Neural cell (in vitro differentiated cells): ENCODE results near the gene CDH7. TPM values are rescaled to one million over a fixed set of nuclear protein-coding genes. Genes with fewer than 3 reads are reported as not detected.

Source experiments
- H2AFZ ChIP-seq: fragments of 200-600, 300-800 bp; sonication (generic), shearing (Covaris generic); 2 replicates; pipeline ENCODE4 v1.6.0; 2014; ENCODE audit warnings: low read depth, mild to moderate bottlenecking, antibody characterized with exemption, low read length, moderate library complexity
- H3F3A ChIP-seq: fragments of 200-600 bp; shearing (Covaris generic); 2 replicates; pipeline ENCODE4 v1.6.1; 2016; ENCODE audit warnings: mild to moderate bottlenecking, moderate library complexity, mixed read lengths, antibody characterized with exemption, low read length; ENCODE audit not compliant: insufficient read depth, poor library complexity, severe bottlenecking
- H3K27ac ChIP-seq: fragments of 200-600, 300-800 bp; sonication (generic), shearing (Covaris generic); 2 replicates; pipeline ENCODE4 v1.5.1; 2014; ENCODE audit warnings: mild to moderate bottlenecking, low read length, moderate library complexity
- H3K27me3 ChIP-seq: fragments of 300-800, 200-600 bp; sonication (generic), shearing (Covaris generic); 2 replicates; pipeline ENCODE4 v1.6.0; 2014; ENCODE audit warnings: mild to moderate bottlenecking, low read depth, low read length, moderate library complexity; ENCODE audit not compliant: insufficient read depth
- H3K36me3 ChIP-seq: fragments of 300-800, 200-600 bp; sonication (generic), shearing (Covaris generic); 2 replicates; pipeline ENCODE4 v1.5.1; 2014; ENCODE audit warnings: mild to moderate bottlenecking, antibody characterized with exemption, low read length, moderate library complexity; ENCODE audit not compliant: insufficient read depth
- H3K4me2 ChIP-seq: fragments of 300-800, 200-600 bp; sonication (generic), shearing (Covaris generic); 2 replicates; pipeline ENCODE4 v1.6.0; 2014; ENCODE audit warnings: mild to moderate bottlenecking, low read length
- H3K4me3 ChIP-seq: fragments of 300-800, 200-600 bp; sonication (generic), shearing (Covaris generic); 2 replicates; pipeline ENCODE4 v1.5.1; 2014; ENCODE audit warnings: mild to moderate bottlenecking, low read length, moderate library complexity
- H3K79me2 ChIP-seq: fragments of 200-600 bp; shearing (Covaris generic); replicated peaks from 2 replicates; pipeline ENCODE4 v1.6.0; 2014; ENCODE audit warnings: mild to moderate bottlenecking, low read length, moderate library complexity; ENCODE audit not compliant: insufficient read depth
- H3K9ac ChIP-seq: fragments of 300-800, 200-600 bp; sonication (generic), shearing (Covaris generic); 2 replicates; pipeline ENCODE4 v1.6.1; 2016; ENCODE audit warnings: mild to moderate bottlenecking, low read length, mixed read lengths
- H3K9me2 ChIP-seq: fragments of 200-600 bp; shearing (Covaris generic); 2 replicates; pipeline ENCODE4 v1.6.1; 2016; ENCODE audit warnings: mild to moderate bottlenecking, low read length, mixed read lengths; ENCODE audit not compliant: insufficient read depth
- H3K9me3 ChIP-seq: fragments of 200-600, 300-800 bp; sonication (generic), shearing (Covaris generic); 2 replicates; pipeline ENCODE4 v1.6.1; 2016; ENCODE audit warnings: mild to moderate bottlenecking, mixed run types, low read length, moderate library complexity, mixed read lengths
- H4K20me1 ChIP-seq: fragments of 200-600 bp; shearing (Covaris generic); 2 replicates; pipeline ENCODE4 v1.6.1; 2016; ENCODE audit warnings: mild to moderate bottlenecking, mixed run types; ENCODE audit not compliant: insufficient read depth
- CTCF ChIP-seq: fragments of 450-650 bp; IDR thresholded peaks from 2 replicates; pipeline ENCODE4 v1.5.1; 2014; ENCODE audit warnings: antibody characterized with exemption, mild to moderate bottlenecking, moderate library complexity; ENCODE audit not compliant: poor library complexity, severe bottlenecking
- EP300 ChIP-seq: fragments of 450-650 bp; conservative IDR thresholded peaks from 2 replicates; pipeline ENCODE4 v1.6.1; 2014; ENCODE audit warnings: antibody characterized with exemption, mild to moderate bottlenecking, moderate library complexity; ENCODE audit not compliant: poor library complexity, severe bottlenecking
- EZH2 ChIP-seq: fragments of 200-600, 300-800 bp; shearing (Covaris generic), sonication (generic); IDR thresholded peaks from 2 replicates; pipeline ENCODE4 v1.6.1; 2014; ENCODE audit warnings: antibody characterized with exemption, low read length, borderline replicate concordance, mild to moderate bottlenecking; ENCODE audit not compliant: insufficient read depth, poor library complexity, severe bottlenecking
- MXI1 ChIP-seq: fragments of 450-650 bp; conservative IDR thresholded peaks from 2 replicates; pipeline ENCODE4 v1.6.1; 2014; ENCODE audit warnings: antibody characterized with exemption, mild to moderate bottlenecking; ENCODE audit not compliant: poor library complexity, severe bottlenecking
- POLR2AphosphoS5 ChIP-seq: IDR thresholded peaks from 2 replicates; pipeline ENCODE4 v1.6.1; 2012
- RAD21 ChIP-seq: fragments of 450-650 bp; conservative IDR thresholded peaks from 2 replicates; pipeline ENCODE4 v1.6.1; 2014; ENCODE audit warnings: antibody characterized with exemption, mild to moderate bottlenecking, moderate library complexity
- SMC3 ChIP-seq: fragments of 450-650 bp; conservative IDR thresholded peaks from 2 replicates; pipeline ENCODE4 v1.6.1; 2014; ENCODE audit warnings: antibody characterized with exemption, mild to moderate bottlenecking, moderate library complexity; ENCODE audit not compliant: poor library complexity
- TAF1 ChIP-seq: IDR thresholded peaks from 2 replicates; pipeline ENCODE4 v1.6.1; 2012; ENCODE audit warnings: low read depth
- polyA plus RNA-seq: library from polyadenylated mRNA; depleted of rRNA; stranded (reverse); fragments of >200 nt; gene quantifications from 2 replicates; pipeline ENCODE4 v1.2.3, GENCODE V29; 2014
- TF ChIP-seq, protein P1 (sequence below): IDR thresholded peaks from 2 replicates; pipeline ENCODE4 v1.6.1; 2012; ENCODE audit warnings: borderline replicate concordance

Gene CDH7
- polyA plus RNA-seq, 1 donor from 2014 or later, result 7.4 TPM

DNA sequence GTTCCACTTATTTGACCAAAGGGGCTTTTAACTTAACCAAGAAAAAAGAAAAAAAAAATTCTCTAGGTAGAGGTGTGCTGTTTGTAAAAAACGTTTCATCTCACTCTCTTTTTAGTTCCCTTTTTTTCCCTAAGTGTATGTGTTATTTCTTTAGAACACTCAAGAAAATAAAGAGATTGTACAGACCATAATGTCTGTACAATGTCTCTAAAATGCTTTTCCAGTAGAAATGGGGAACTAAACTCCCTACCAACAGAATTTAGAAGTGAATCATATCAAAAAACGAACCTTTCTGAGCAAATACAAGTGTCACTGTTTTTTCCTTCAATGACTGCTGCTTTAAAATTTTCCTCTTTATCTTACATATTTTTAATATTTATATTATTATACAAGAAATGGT, 72.0 kb downstream of the CDH7 start:
- Histone ChIP-seq H3F3A (no peaks in the 10 kb centered on the region), H3K4me2 (no peak overlapping the region), H3K36me3 (no peaks in the 10 kb centered on the region), H3K79me2 (no peaks in the 10 kb centered on the region), H4K20me1 (no peaks in the 10 kb centered on the region), H2AFZ (no peak overlapping the region), H3K4me3 (no peak overlapping the region), H3K27me3 (no peaks in the 10 kb centered on the region), H3K27ac (no peak overlapping the region), H3K9me2 (no peaks in the 10 kb centered on the region), H3K9ac (no peak overlapping the region), H3K9me3 (no peaks in the 10 kb centered on the region)
- no peak for TF ChIP-seq POLR2AphosphoS5
- TF ChIP-seq RAD21, result no peak
- TF ChIP-seq TAF1, result no peak
- no peak for TF ChIP-seq CTCF
- no peak for TF ChIP-seq EZH2
- no peak for TF ChIP-seq SMC3
- TF ChIP-seq, protein P1, sequence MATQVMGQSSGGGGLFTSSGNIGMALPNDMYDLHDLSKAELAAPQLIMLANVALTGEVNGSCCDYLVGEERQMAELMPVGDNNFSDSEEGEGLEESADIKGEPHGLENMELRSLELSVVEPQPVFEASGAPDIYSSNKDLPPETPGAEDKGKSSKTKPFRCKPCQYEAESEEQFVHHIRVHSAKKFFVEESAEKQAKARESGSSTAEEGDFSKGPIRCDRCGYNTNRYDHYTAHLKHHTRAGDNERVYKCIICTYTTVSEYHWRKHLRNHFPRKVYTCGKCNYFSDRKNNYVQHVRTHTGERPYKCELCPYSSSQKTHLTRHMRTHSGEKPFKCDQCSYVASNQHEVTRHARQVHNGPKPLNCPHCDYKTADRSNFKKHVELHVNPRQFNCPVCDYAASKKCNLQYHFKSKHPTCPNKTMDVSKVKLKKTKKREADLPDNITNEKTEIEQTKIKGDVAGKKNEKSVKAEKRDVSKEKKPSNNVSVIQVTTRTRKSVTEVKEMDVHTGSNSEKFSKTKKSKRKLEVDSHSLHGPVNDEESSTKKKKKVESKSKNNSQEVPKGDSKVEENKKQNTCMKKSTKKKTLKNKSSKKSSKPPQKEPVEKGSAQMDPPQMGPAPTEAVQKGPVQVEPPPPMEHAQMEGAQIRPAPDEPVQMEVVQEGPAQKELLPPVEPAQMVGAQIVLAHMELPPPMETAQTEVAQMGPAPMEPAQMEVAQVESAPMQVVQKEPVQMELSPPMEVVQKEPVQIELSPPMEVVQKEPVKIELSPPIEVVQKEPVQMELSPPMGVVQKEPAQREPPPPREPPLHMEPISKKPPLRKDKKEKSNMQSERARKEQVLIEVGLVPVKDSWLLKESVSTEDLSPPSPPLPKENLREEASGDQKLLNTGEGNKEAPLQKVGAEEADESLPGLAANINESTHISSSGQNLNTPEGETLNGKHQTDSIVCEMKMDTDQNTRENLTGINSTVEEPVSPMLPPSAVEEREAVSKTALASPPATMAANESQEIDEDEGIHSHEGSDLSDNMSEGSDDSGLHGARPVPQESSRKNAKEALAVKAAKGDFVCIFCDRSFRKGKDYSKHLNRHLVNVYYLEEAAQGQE, result no peak
- TF ChIP-seq MXI1, result no peak
- TF ChIP-seq EP300, result no peak

GRCh38 chr18:65827444-65827843, 76.6 kb downstream of the CDH7 start:
- Histone ChIP-seq H3K4me3 (no peak overlapping the region), H3K79me2 (no peaks in the 10 kb centered on the region), H3K9me2 (no peaks in the 10 kb centered on the region), H3F3A (no peaks in the 10 kb centered on the region), H3K9ac (no peak overlapping the region), H3K27me3 (no peaks in the 10 kb centered on the region), H3K27ac (no peak overlapping the region), H2AFZ (no peak overlapping the region), H4K20me1 (no peaks in the 10 kb centered on the region), H3K4me2 (no peak overlapping the region), H3K36me3 (no peaks in the 10 kb centered on the region), H3K9me3 (no peaks in the 10 kb centered on the region)
- TF ChIP-seq RAD21 (no peak), TAF1 (no peak), SMC3 (no peak), CTCF (no peak), EZH2 (no peak), MXI1 (no peak), EP300 (no peak), POLR2AphosphoS5 (no peak)
- TF ChIP-seq, protein P1, result no peak
